ENCODE results near the gene BTG4. TPM values are rescaled to one million over a fixed set of nuclear protein-coding genes. Genes with fewer than 3 reads are reported as not detected.

Gene BTG4
- total RNA-seq, 6 experiments from 2014 or later = not detected

DNA sequence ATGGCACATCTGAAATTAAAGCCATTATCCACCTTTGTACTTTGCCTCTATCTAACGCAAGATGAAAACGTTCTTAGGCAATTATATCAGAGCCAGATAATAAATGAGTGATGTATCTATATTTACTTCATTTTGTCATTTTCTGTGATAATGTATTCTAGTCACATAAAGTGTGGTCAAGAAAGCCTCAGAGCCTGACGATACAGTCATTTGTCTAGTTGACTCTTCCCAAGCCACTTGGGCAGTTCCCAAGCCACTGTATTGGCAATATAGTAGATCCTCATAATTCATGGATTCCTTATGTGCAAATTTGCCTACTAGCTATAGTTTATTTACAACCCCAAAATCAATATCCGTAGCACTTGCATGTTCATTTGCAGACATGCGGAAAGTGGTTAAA, 10.2 kb upstream of the BTG4 start:
- Histone ChIP-seq H3K36me3 (no peaks in the 10 kb centered on the region), H3K27me3 (no peaks in the 10 kb centered on the region), H3K4me3 (no peak overlapping the region), H3K27ac (no peak overlapping the region), H3K9me3 (no peaks in the 10 kb centered on the region), H3K4me1 (no peaks in the 10 kb centered on the region)
- intact Hi-C loops (cut with DNase I) = no loop called here
- no peak for ATAC-seq
- DNase-seq = no peak
- WGBS (ENCODE audit: insufficient coverage, low coverage, low lambda C conversion rate, missing lambda C conversion rate) = 60% methylated on average over 5 of the region's 5 CpGs
- TF ChIP-seq, protein P1, sequence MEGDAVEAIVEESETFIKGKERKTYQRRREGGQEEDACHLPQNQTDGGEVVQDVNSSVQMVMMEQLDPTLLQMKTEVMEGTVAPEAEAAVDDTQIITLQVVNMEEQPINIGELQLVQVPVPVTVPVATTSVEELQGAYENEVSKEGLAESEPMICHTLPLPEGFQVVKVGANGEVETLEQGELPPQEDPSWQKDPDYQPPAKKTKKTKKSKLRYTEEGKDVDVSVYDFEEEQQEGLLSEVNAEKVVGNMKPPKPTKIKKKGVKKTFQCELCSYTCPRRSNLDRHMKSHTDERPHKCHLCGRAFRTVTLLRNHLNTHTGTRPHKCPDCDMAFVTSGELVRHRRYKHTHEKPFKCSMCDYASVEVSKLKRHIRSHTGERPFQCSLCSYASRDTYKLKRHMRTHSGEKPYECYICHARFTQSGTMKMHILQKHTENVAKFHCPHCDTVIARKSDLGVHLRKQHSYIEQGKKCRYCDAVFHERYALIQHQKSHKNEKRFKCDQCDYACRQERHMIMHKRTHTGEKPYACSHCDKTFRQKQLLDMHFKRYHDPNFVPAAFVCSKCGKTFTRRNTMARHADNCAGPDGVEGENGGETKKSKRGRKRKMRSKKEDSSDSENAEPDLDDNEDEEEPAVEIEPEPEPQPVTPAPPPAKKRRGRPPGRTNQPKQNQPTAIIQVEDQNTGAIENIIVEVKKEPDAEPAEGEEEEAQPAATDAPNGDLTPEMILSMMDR (IDR thresholded peaks at IDR 0.05) = no peak
- TF ChIP-seq POLR2A (IDR thresholded peaks at IDR 0.05) = no peak

DNA sequence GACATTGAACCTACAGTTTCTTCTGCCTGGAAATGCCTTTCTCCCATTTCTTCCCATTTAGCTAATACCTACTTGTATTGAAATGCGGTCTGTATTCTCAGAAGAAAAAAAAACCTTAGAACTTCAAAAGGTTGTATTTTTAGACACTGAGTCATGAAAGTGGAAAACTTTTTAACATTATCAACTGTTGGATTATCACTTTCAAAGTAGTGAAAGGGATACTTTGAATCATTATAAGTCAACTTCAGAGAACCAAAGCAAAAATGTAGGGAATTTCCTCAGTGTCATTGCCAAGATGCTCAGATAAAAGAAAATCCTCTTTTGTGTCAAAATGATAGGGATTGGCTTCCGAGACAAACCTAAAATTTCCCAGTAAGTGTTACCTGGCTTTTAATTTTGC, 8.9 kb upstream of the BTG4 start:
- no peaks in the 10 kb centered on the region for H3K4me1 ChIP-seq
- intact Hi-C loops (cut with DNase I) = no loop called here
- no peak overlapping the region for H3K27ac ChIP-seq
- DNase-seq = no peak
- no peak overlapping the region for H3K4me3 ChIP-seq
- no peaks in the 10 kb centered on the region for H3K36me3 ChIP-seq
- no peak for ATAC-seq
- WGBS (ENCODE audit: insufficient coverage, low coverage, low lambda C conversion rate, missing lambda C conversion rate) = 63% methylated on average over 2 of the region's 2 CpGs
- H3K9me3 ChIP-seq = no peaks in the 10 kb centered on the region
- TF ChIP-seq POLR2A (IDR thresholded peaks at IDR 0.05) = no peak
- TF ChIP-seq, protein P1 (IDR thresholded peaks at IDR 0.05) = no peak
- H3K27me3 ChIP-seq = no peaks in the 10 kb centered on the region

DNA sequence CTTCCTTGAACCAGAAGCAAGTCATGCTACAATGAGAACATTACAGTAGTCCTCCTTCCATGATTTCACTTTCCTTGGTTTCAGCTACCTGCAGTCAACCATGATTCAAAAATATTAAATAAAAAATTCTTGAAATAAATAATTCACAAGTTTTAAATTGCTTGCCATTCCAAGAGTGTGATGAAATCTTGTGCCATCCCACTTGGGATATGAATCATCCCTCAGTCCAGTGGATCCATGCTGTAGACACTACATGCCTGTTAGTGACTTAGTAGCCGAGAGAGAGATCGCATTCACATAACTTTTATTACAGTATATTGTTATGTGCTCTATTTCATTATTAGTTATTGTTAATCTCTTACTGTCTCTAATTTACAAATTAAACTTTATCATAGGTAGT, 8.4 kb upstream of the BTG4 start:
- no peak for DNase-seq
- Histone ChIP-seq H3K9me3 (no peaks in the 10 kb centered on the region), H3K4me1 (no peaks in the 10 kb centered on the region), H3K27ac (no peak overlapping the region), H3K27me3 (no peaks in the 10 kb centered on the region), H3K36me3 (no peaks in the 10 kb centered on the region), H3K4me3 (no peak overlapping the region)
- intact Hi-C loops (cut with DNase I) = no loop called here
- TF ChIP-seq POLR2A (IDR thresholded peaks at IDR 0.05) = no peak
- TF ChIP-seq, protein P1 (IDR thresholded peaks at IDR 0.05) = no peak
- 91% methylated on average over 2 of the region's 2 CpGs for WGBS (ENCODE audit: insufficient coverage, low coverage, low lambda C conversion rate, missing lambda C conversion rate)
- no peak for ATAC-seq

DNA sequence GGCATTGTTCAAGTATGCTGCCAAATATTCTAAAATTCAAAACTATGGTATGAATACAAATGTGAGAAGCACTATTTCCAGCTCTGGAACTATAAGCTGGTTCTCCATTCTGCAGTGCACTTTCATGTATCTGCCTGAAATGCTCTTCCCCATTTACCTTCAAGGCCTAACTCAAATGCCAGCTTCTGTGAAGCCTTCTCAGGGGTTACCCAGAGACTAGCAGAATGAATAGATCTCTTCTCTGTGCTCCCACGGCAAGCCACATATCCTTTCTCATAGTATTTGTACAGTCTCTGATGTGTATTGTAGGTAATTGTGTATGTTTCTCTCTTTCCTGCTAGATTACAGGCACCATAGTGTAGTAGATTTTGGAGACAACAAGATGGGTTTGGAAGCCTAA, 6.5 kb upstream of the BTG4 start:
- TF ChIP-seq POLR2A (IDR thresholded peaks at IDR 0.05) = no peak
- TF ChIP-seq, protein P1 (IDR thresholded peaks at IDR 0.05) = no peak
- ATAC-seq (no peak), DNase-seq (no peak)
- no peaks in the 10 kb centered on the region for H3K4me1 ChIP-seq
- intact Hi-C loops (cut with DNase I) = no loop called here
- H3K4me3 ChIP-seq = no peak overlapping the region
- H3K27me3 ChIP-seq = peaks cover 0 to 8% of the 10 kb centered on the region in 2 donors
- no peaks in the 10 kb centered on the region for H3K36me3 ChIP-seq
- H3K27ac ChIP-seq = no peak overlapping the region
- WGBS (ENCODE audit: insufficient coverage, low coverage, low lambda C conversion rate, missing lambda C conversion rate) = 55% methylated on average over 1 of the region's 1 CpG
- no peaks in the 10 kb centered on the region for H3K9me3 ChIP-seq

DNA sequence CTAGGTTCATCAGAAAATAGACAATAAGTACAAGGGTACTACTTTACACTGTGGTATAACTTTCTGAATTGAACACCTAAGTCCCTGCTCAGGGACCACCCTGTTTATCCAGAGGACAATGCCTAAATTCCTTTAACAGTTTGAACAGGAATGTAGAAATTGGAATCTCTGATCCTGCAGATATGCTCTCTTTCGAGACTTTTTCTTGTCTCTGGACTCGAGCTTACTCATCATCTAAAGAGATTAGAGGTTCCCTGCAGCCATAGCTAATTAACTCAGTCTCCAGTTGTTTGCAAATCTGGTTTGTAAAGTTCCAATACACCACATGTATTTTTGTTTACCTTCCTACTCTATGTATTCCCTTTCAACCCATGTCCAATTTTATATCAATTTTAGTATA, 3.4 kb upstream of the BTG4 start:
- DNase-seq (no peak), ATAC-seq (no peak)
- H3K4me1 ChIP-seq = peaks cover 0 to 9% (median 4%) of the 10 kb centered on the region in 4 donors
- WGBS (ENCODE audit: insufficient coverage, low coverage, low lambda C conversion rate, missing lambda C conversion rate) = 64% methylated on average over 2 of the region's 2 CpGs
- H3K36me3 ChIP-seq = no peaks in the 10 kb centered on the region
- TF ChIP-seq, protein P1 (IDR thresholded peaks at IDR 0.05) = no peak
- no peak for TF ChIP-seq POLR2A (IDR thresholded peaks at IDR 0.05)
- peaks cover 0 to 28% of the 10 kb centered on the region in 2 donors for H3K27me3 ChIP-seq
- no peak overlapping the region for H3K27ac ChIP-seq
- no peak overlapping the region for H3K4me3 ChIP-seq
- no peaks in the 10 kb centered on the region for H3K9me3 ChIP-seq
- intact Hi-C loops (cut with DNase I) = no loop called here

Measured in right lobe of liver (tissue), 6 donors.